Naive B cell (primary cell): Measurements from ENCODE around the gene LSAMP. TPM values are rescaled to one million over a fixed set of nuclear protein-coding genes. Genes with fewer than 3 reads are reported as not detected.

Source experiments
- ATAC-seq, 2 donors: fragments of 150-1000 bp; cut with Tn5 transposase; 2 replicates each; pipeline ENCODE4 v1.10.0; 2021; ENCODE audit warnings: low read depth in 2 of 2, mild to moderate bottlenecking in 2 of 2, moderate library complexity in 2 of 2
- DNase-seq: peaks from one replicate; pipeline ENCODE4 v3.0.0; 2022
- H3K27ac Mint-ChIP-seq, 6 donors: one replicate each; pipeline ENCODE4 v1.8.0; 2020 to 2022; ENCODE audit warnings: mild to moderate bottlenecking in 6 of 6, mixed read lengths in 6 of 6, moderate library complexity in 5 of 6, inconsistent platforms in 2 of 6
- H3K27me3 Mint-ChIP-seq, 3 donors: one replicate each; pipeline ENCODE4 v1.8.0; 2021 to 2022; ENCODE audit warnings: mixed read lengths in 3 of 3, mild to moderate bottlenecking in 1 of 3
- H3K36me3 Mint-ChIP-seq, 2 donors: one replicate each; pipeline ENCODE4 v1.8.0; 2020 to 2022; ENCODE audit warnings: mixed read lengths in 2 of 2, inconsistent platforms in 1 of 2, mild to moderate bottlenecking in 1 of 2
- H3K4me1 Mint-ChIP-seq, 3 donors: one replicate each; pipeline ENCODE4 v1.8.0; 2020 to 2022; ENCODE audit warnings: mixed read lengths in 3 of 3, inconsistent platforms in 1 of 3, mild to moderate bottlenecking in 1 of 3, moderate library complexity in 1 of 3
- H3K4me3 Mint-ChIP-seq, 8 donors: one replicate each; pipeline ENCODE4 v1.8.0; 2020 to 2022; ENCODE audit warnings: mild to moderate bottlenecking in 8 of 8, mixed read lengths in 8 of 8, moderate library complexity in 8 of 8, inconsistent platforms in 2 of 8
- H3K9me3 Mint-ChIP-seq, 7 donors: one replicate each; pipeline ENCODE4 v1.8.0; 2020 to 2022; ENCODE audit warnings: mixed read lengths in 7 of 7, mild to moderate bottlenecking in 5 of 7, inconsistent platforms in 2 of 7, moderate library complexity in 1 of 7
- polyA plus RNA-seq, 6 donors: library from polyadenylated mRNA; unstranded; fragments of 300-500 nt; fragmentation: Illumina TruSeq; gene quantifications; one replicate each; pipeline ENCODE4 v1.2.3, GENCODE V29; 2021; ENCODE audit warnings: low read depth in 6 of 6

The LSAMP gene
- polyA plus RNA-seq, 6 donors from 2014 or later, result not detected

DNA sequence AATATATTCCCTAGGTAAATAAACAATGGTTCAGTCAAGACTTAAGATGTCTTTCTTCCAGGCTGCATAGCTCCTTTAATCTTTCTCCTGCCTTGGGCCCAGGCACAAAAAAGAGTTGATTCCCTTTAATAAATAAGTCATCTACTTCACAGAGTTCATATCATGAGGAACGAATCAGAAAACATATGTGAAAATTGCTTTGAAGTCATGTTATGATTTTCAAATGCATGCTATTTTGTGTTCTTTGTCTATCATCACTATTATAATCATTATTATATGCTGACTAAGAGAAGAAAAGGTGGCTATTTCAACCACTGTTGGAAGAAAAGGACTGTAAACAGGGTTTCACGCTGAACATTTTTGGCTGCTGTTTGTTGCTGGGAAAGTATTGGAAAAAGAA, 70.4 kb downstream of the LSAMP start:
- Mint-ChIP-seq H3K9me3 (peaks cover 0 to 5% (median 2%) of the 10 kb centered on the region in 7 donors), H3K4me1 (no peaks in the 10 kb centered on the region), H3K4me3 (no peak overlapping the region), H3K27ac (no peak overlapping the region), H3K27me3 (no peaks in the 10 kb centered on the region), H3K36me3 (no peaks in the 10 kb centered on the region)
- ATAC-seq (no peak), DNase-seq (no peak)

DNA sequence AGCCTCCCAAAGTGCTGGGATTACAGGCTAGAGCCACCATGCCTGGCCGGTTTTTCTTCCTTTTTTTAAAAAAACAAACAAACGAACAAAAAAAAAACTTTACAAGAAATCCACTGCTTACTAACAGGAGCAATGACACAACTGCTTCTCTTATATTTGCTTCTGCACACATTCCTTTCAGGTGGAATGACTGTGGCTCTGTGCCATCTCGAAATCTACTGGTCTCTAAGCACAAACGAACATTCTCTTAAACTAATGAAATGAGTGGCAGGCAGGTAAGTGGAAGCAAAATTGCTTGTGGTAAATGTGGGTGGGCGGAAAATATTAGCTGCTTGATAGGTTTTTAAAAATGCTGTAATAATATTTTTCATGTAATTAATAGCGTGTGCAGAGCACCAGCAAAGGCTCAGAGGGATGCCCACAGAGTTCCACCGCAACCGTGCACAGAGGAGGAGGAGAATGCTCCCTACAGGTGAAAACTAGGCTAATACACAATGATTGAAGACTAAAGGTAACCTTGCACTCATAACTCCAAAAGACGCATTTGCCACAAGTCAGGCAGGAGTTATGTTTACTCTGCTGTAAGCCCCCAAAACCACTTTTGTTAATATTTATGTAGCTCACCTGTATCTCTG, 77.4 kb downstream of the LSAMP start:
- Mint-ChIP-seq H3K4me1 (no peaks in the 10 kb centered on the region), H3K9me3 (peaks cover 0 to 10% (median 4%) of the 10 kb centered on the region in 7 donors), H3K36me3 (no peaks in the 10 kb centered on the region), H3K4me3 (no peak overlapping the region), H3K27me3 (no peaks in the 10 kb centered on the region), H3K27ac (no peak overlapping the region)
- ATAC-seq (no peak), DNase-seq (no peak)

DNA sequence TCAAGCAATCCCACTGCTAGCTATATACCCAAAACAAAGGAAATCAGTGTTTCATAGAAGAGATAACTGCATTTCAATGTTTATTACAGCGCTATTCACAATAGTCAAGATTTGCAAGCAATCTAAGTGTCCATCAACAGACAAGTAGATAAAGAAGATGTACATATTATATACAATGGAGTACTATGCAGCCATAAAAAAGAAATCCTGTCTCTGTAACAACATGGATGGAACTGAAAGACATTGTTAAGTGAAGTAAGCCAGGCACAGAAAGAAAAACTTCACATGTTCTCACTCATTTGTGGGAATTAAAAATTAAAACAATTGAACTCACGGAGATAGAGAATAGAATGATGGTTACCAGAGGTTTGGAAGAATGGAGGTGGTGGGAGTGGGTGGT, 89.2 kb downstream of the LSAMP start:
- H3K9me3 Mint-ChIP-seq, result peaks cover 0 to 10% (median 3%) of the 10 kb centered on the region in 7 donors
- no peaks in the 10 kb centered on the region for H3K27me3 Mint-ChIP-seq
- no peak for DNase-seq
- H3K36me3 Mint-ChIP-seq, result no peaks in the 10 kb centered on the region
- H3K4me1 Mint-ChIP-seq, result no peaks in the 10 kb centered on the region
- peak overlapping the region in 1 of 6 donors; percentile 33 for H3K27ac Mint-ChIP-seq
- no peak for ATAC-seq
- H3K4me3 Mint-ChIP-seq, result no peak overlapping the region

DNA sequence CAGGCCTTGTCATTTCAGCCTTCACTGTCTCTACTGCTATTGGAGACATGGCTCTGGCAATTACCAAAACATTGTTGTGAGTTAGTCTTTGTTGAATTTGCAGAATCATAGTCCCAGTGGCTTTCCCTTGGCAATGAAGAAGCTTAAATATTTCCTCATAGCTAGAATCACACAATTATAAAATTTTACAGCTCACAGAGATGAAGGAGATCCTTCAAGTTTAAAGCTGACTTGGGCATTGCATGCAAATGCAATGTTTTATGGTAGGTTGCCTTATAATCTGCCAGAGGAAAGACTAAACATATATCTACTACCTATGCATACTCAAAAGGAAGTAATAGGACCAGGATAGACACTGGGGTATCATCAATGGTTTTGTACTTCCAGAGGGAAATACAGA, 90.9 kb downstream of the LSAMP start:
- Mint-ChIP-seq H3K4me1 (no peaks in the 10 kb centered on the region), H3K27me3 (no peaks in the 10 kb centered on the region), H3K9me3 (peaks cover 0 to 10% (median 3%) of the 10 kb centered on the region in 7 donors), H3K27ac (no peak overlapping the region), H3K36me3 (no peaks in the 10 kb centered on the region), H3K4me3 (no peak overlapping the region)
- DNase-seq, result no peak
- no peak for ATAC-seq

DNA sequence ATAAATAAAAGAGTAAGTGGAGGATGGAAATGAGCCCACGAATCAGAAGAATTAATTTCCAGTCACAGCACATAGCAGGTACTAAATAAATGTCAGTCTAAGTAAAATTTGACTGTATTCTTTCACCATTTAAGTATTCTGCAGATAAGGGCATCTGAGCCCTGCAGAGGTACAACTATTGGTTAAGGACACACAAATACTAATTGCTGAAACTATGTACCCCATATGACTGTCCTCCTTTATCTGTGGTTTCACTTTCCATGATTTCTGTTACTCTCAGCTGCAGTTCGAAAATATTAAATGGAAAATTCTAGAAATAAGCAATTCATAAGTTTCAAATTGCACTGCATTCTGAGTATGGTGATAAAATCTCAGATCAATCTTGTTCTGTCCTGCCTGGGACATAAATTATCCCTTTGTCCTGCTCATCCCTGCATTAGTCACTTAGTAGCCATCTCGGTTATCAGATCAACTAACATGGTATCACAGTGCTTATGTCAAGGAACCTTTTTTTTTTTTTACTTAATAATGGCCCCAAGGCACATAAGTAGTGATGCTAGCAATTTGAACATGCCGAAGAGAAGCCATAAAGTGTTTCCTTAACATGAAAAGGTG, 95.1 kb downstream of the LSAMP start:
- no peaks in the 10 kb centered on the region for H3K4me1 Mint-ChIP-seq
- no peak overlapping the region for H3K27ac Mint-ChIP-seq
- H3K36me3 Mint-ChIP-seq, result no peaks in the 10 kb centered on the region
- DNase-seq (no peak), ATAC-seq (no peak)
- H3K4me3 Mint-ChIP-seq, result no peak overlapping the region
- H3K27me3 Mint-ChIP-seq, result no peaks in the 10 kb centered on the region
- peaks cover 0 to 6% (median 2%) of the 10 kb centered on the region in 7 donors for H3K9me3 Mint-ChIP-seq

DNA sequence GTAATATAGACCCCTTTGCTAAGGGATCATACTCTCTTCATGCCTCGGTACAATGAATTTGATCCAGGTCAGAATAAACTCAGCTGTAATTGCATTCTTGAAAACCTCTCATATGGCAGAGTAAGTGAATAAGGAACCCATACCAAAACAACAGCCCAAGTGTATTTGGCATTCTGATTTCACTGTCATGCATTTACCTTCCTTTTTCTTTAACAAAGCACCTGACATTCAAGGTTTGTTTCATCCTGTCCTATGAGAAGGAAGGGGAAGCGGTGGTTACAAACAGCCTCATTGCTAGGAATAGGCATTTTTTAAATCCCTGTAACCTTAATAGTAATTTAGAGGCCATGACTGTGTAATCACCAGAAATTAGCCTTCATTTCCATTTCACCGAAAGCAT, 97.1 kb downstream of the LSAMP start:
- DNase-seq (no peak), ATAC-seq (no peak)
- no peaks in the 10 kb centered on the region for H3K36me3 Mint-ChIP-seq
- H3K4me3 Mint-ChIP-seq, result no peak overlapping the region
- H3K9me3 Mint-ChIP-seq, result peaks cover 0 to 6% (median 2%) of the 10 kb centered on the region in 7 donors
- no peaks in the 10 kb centered on the region for H3K4me1 Mint-ChIP-seq
- no peak overlapping the region for H3K27ac Mint-ChIP-seq
- H3K27me3 Mint-ChIP-seq, result no peaks in the 10 kb centered on the region

DNA sequence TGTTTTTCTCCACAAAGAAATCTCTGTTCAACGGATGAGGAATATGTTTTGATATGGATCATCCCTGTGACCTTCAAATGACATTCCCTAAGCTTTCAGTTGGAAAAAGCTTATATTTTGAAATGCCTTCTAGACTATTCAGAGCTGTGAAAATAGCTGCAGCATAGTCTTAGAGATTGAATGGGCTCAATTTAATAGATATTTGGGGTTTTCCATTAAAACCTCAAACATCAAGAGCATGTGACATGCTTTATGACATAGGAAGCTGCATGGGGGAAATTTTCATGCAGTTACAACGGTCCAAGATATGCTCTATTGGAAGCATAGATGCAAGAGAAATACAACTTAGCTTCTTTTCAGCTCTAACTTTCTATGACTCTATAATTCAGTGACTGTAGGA, 102.8 kb downstream of the LSAMP start:
- Mint-ChIP-seq H3K27me3 (no peaks in the 10 kb centered on the region), H3K4me3 (no peak overlapping the region), H3K36me3 (no peaks in the 10 kb centered on the region), H3K9me3 (peaks cover 0 to 5% (median 2%) of the 10 kb centered on the region in 7 donors), H3K27ac (no peak overlapping the region), H3K4me1 (no peaks in the 10 kb centered on the region)
- no peak for ATAC-seq
- DNase-seq, result no peak

DNA sequence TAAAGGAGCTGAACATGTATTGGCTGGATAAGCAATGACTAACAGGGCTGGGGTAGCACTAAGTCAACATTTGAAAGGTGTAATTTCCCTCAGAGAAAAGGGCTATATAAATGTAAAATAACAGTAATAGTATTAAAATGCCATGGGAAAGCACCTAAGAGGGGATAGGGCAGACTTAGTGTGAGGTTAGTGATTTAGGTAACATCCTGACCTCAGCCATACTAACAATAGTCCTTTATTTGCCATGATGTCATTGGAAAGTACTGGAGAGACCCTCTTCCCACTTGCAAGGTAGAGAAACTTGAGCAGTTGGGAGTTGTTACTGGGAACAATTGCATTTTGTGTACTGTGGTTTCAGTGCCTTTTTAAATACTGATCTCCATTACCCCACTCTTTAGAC, 103.4 kb downstream of the LSAMP start:
- Mint-ChIP-seq H3K4me1 (no peaks in the 10 kb centered on the region), H3K27me3 (no peaks in the 10 kb centered on the region), H3K9me3 (peaks cover 0 to 5% (median 2%) of the 10 kb centered on the region in 7 donors), H3K27ac (no peak overlapping the region), H3K36me3 (no peaks in the 10 kb centered on the region), H3K4me3 (no peak overlapping the region)
- no peak for ATAC-seq
- no peak for DNase-seq

DNA sequence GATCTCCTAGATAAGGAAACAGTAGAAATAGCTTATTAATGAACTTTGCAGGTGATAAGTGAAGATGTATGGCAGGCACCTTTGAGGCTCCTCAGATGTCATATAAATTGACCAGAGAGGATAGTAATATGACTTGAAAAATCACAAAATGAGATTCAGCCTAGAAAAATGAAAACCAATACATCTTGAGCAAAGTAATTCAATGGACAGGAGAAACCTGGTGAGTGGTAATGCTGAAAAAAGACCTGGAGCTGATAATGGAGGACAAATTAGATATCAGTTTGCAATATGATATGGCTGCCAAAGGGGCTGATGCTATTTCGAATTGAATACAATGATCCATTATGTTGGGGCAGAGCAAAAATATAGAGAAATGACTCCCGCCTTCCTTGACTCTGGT, 103.9 kb downstream of the LSAMP start:
- Mint-ChIP-seq H3K4me3 (no peak overlapping the region), H3K36me3 (no peaks in the 10 kb centered on the region), H3K9me3 (peaks cover 0 to 5% (median 0%) of the 10 kb centered on the region in 7 donors), H3K27me3 (no peaks in the 10 kb centered on the region), H3K4me1 (no peaks in the 10 kb centered on the region), H3K27ac (no peak overlapping the region)
- DNase-seq, result no peak
- ATAC-seq, result no peak

DNA sequence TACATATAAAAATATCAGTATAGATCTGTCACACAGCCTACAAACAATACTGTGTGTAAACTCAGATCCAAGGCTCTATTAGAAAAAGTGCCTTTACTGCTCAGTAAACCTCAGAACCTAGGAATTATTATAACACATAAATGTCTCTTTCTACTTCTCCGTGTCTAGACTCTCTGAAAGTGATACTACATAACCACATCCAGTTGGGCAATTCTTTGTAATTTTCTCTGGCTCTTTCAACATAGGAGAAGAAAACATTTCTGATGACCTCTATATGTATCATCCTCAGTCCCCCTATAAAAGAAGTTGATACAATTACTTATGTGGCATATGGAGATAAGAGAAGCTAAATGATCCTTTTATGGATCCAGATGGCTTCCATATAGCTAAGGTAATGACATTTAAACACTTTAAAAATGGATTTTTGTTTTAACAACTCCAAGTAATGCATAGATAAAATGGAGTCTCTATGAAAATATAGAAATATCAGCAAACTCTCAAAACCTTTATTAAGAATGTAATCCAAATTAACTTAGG, 104.5 kb downstream of the LSAMP start:
- ATAC-seq, result no peak
- H3K9me3 Mint-ChIP-seq, result peaks cover 0 to 5% (median 0%) of the 10 kb centered on the region in 7 donors
- H3K4me1 Mint-ChIP-seq, result no peaks in the 10 kb centered on the region
- DNase-seq, result no peak
- no peak overlapping the region for H3K27ac Mint-ChIP-seq
- no peaks in the 10 kb centered on the region for H3K27me3 Mint-ChIP-seq
- H3K36me3 Mint-ChIP-seq, result no peaks in the 10 kb centered on the region
- no peak overlapping the region for H3K4me3 Mint-ChIP-seq

DNA sequence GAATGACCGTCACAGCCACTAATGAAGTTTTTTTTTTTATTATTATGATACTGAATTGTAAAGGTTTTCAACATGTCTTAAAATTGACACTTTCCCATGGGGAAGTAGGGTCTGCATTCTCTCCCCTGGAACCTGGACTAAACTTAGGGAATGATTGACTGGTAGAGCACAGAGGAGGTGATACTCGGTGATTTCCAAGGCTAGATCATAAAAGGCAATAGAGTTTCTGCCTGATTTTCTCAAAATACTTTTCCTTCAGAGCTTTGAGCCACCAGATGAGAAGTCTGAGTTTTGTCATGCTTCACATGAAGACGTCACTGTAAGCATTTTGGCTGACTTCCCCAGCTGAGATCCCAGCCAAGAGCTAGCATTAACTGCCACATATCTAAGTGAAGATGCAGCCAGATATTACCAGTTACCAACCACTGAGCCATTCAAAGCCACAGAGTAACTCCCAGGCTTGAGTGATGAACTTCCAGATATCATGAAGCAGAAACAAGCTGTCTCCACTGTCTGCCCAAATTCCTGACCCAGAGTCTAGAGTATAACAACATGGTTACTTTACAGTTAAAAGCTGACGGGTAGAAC, 105.8 kb downstream of the LSAMP start:
- Mint-ChIP-seq H3K27ac (no peak overlapping the region), H3K9me3 (peaks cover 0 to 5% (median 0%) of the 10 kb centered on the region in 7 donors), H3K27me3 (no peaks in the 10 kb centered on the region), H3K4me3 (no peak overlapping the region), H3K36me3 (no peaks in the 10 kb centered on the region), H3K4me1 (no peaks in the 10 kb centered on the region)
- ATAC-seq (no peak), DNase-seq (no peak)

DNA sequence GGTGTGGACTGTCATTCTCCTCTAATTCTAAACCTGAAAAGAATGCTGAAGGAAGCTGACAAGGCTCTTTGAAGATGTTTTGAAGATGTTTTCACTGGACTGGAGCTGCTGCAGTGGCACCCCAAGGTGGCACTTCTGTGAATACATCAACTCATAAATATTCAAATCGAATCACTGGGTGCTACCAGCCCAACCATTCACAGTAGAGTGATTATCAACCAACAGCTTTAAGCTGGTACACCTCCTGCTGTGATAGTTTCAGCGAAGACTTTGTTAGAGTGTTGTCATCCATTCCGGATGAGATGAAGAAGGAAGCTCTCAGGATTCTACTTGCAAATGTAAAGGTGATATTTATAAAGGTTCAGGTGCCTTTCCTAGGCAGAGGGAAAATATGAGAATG, 106.6 kb downstream of the LSAMP start:
- peaks cover 0 to 9% (median 0%) of the 10 kb centered on the region in 7 donors for H3K9me3 Mint-ChIP-seq
- H3K27me3 Mint-ChIP-seq, result no peaks in the 10 kb centered on the region
- H3K27ac Mint-ChIP-seq, result no peak overlapping the region
- ATAC-seq (no peak), DNase-seq (no peak)
- no peaks in the 10 kb centered on the region for H3K36me3 Mint-ChIP-seq
- no peaks in the 10 kb centered on the region for H3K4me1 Mint-ChIP-seq
- H3K4me3 Mint-ChIP-seq, result no peak overlapping the region

DNA sequence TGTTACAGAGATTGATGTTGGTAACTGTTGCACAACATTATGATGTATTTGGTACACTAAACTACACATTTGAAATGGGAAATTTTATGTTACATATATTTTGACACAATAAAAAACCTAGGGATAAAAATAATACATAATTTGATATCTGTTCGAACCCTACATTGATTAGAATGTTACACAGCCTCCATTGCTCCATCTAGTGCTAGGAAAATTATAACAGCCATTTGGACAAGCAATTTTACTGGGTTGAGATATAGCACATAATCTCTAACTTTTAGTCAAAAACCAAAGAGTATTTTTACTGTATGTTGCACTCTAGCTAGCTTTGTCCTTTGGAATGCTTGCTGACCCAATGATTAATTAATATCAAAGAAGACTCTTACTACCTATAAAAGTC, 108.1 kb downstream of the LSAMP start:
- ATAC-seq (no peak), DNase-seq (no peak)
- Mint-ChIP-seq H3K4me1 (no peaks in the 10 kb centered on the region), H3K9me3 (peaks cover 0 to 13% (median 3%) of the 10 kb centered on the region in 7 donors), H3K36me3 (no peaks in the 10 kb centered on the region), H3K27me3 (no peaks in the 10 kb centered on the region), H3K27ac (no peak overlapping the region), H3K4me3 (no peak overlapping the region)

DNA sequence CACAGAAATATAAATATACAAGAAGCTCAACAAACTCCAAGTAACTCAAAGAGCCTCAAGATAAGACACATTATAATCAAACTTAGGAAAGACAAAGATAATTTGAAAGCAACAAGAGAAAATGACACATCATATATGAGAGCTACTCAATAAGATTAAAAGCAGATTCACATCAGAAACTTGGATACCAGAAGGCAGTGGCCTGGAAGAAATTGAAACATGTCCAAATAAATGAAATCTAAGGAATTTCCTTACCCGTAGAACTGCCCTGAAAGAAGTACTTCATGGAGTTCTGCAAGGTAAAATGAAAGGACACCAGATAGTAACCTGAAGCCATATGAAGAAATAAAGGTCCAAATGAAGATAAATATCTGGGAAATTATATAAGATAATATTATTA, 113.9 kb downstream of the LSAMP start:
- Mint-ChIP-seq H3K27ac (no peak overlapping the region), H3K36me3 (no peaks in the 10 kb centered on the region), H3K27me3 (no peaks in the 10 kb centered on the region), H3K4me1 (no peaks in the 10 kb centered on the region), H3K9me3 (peaks cover 0 to 11% (median 4%) of the 10 kb centered on the region in 7 donors), H3K4me3 (no peak overlapping the region)
- ATAC-seq (no peak), DNase-seq (no peak)
